Ovary (tissue), 3 donors: ENCODE results near the gene CGN.

Experiments
- CTCF ChIP-seq, 3 donors: fragments of 450-650 bp in 2 of 3; fragments of 200-600 bp in 1 of 3; IDR thresholded peaks; one replicate each; pipeline versions ENCODE4 v1.5.1 to v1.8.0; 2016 to 2022; ENCODE audit warnings: antibody characterized with exemption in 3 of 3, mild to moderate bottlenecking in 1 of 3
- POLR2A ChIP-seq: fragments of 450-650 bp; IDR thresholded peaks from one replicate; pipeline ENCODE4 v1.6.1; 2017; ENCODE audit warnings: antibody characterized with exemption, mild to moderate bottlenecking, moderate library complexity
- donor health status: DM: no; HTN: no; CAD: no.

GRCh38 chr1:151556052-151556451 is 44.9 kb downstream of the CGN start:
- no peak for TF ChIP-seq CTCF (IDR thresholded peaks at IDR 0.05)
- TF ChIP-seq POLR2A, result no peak
